ENCODE results near the gene PDK4.
"Not testable (repeated sequence)": the region's sequence is repeated elsewhere in the genome, so short reads cannot be mapped to it uniquely, and the experiment has no call there.

The PDK4 gene

GRCh38 chr7:95596198-95597063 is at the start of gene PDK4:
PDK4 (minus strand) TSS chr7:95596516; CDS start chr7:95596293, 223 bp downstream.
- peak; percentile 36 for DNase-seq

DNA sequence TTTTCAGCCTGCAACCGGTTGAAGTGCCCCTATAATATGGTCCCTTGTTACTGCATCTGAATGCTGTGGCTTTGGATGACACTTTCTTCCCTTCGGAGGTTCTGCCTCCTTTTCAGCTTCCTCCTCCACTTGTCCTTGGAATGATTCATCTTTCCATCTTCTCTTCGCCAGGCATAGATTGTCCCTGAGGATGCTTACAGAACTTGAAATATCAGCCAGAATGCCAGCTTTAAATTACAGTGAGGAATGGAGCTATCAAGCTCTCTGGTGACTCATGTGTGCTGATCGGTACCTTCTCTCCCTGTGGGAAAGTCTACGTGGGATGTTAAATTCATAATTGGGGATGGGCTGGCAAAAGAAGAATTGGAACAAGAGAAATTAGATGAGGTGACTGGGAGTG is 45.9 kb upstream of the PDK4 start:
- DNase-seq = no peak

- no peak for DNase-seq
These were observed 40.0 kb upstream of the PDK4 start for GRCh38 chr7:95636140-95636940.

GRCh38 chr7:95632609-95633008 is 36.3 kb upstream of the PDK4 start:
- no peak for DNase-seq

DNA sequence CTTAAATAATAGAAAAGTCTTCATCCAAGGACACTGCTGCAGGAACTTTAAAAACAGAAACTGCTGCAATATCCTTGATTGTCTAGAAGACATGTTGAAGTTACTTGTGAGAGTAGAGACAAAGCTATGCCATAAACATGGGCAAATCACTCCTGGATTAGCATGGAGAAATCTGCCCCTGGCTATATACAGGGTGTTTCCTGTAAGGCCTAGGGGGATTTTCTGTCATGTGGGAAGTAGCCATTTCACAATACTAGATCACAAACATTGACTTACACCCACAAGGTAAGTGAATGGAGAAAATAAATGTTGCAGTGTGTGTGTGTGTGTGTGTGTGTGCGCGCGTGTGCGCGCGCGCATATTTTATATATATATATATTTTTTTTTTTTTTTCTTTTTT is 35.2 kb upstream of the PDK4 start:
- no peak for DNase-seq

- no peak for DNase-seq
These were observed 34.6 kb upstream of the PDK4 start for GRCh38 chr7:95630702-95631458.

DNA sequence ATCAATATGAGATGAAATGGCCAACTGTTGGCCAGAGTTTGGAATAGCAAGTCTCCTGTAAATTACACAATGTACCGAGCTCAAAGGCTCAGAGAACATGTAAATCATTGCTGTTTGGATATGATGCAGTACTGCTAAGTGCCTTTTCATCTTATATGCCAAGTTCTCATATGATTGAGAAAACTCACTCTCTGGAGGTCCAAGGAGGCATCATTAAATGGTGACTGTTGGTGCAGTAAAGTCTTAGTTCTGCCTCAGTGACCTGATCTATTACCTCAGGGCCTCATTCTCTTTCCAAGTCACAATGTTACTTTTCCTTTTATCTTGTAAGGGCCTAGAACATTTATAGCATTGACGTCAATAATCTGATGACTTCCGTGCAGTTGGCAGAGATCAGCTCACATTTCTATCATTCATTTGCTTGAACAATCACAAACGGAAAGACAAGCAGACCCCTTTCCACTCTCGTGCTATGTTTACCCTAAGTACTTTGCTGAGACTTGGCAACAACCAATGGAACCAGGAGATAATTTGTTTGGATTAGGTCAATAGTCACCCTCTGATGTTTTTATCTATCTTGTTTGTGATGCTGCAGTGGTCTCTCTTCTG is 32.6 kb upstream of the PDK4 start:
- DNase-seq = peak; percentile 45

DNA sequence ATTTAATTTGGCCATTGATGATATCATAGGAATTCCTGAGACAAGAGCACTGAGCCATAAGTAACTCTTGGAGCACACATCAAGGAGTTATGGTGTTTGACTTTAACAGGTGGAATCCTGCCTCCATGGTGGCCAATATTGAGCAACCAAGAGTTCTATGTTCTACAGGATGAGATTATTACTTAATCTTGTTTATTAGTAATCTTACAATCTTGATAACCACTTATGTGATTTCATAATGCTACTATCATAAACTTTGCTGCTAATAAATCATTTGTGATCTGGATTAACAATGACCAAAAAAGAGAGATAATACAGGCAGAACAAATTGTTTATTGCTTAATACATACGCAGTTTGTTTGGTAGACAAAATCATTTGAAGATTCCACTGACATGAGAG is 27.5 kb upstream of the PDK4 start:
- no peak for DNase-seq

GRCh38 chr7:95622859-95623258 is 26.5 kb upstream of the PDK4 start:
- no peak for DNase-seq

GRCh38 chr7:95622001-95622549 is 25.8 kb upstream of the PDK4 start:
- no peak for DNase-seq

GRCh38 chr7:95621404-95621803 is 25.1 kb upstream of the PDK4 start:
- DNase-seq = no peak

- DNase-seq = no peak
These were observed 24.3 kb upstream of the PDK4 start for GRCh38 chr7:95620631-95621030.

DNA sequence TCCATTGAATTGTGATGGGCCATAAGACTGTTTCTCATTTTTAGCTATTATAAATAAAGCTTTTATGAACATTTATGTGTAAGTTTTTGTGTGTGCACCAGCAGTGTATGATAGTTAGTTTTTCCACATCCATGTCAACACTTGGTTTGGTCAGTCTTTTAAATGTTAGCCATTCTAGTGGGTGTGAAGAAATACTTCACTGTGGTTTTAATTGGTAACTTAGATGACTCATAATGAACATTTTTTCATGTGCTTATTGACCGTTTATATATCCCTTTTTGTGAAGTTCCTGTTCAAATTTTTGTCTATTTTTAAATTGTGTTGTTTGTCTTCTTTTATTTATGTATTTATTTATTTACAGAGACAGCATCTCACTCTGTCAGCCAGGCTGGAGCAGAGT is 23.6 kb upstream of the PDK4 start:
- no peak for DNase-seq

- no peak for DNase-seq
These were observed 23.2 kb upstream of the PDK4 start for GRCh38 chr7:95619517-95619916.

DNA sequence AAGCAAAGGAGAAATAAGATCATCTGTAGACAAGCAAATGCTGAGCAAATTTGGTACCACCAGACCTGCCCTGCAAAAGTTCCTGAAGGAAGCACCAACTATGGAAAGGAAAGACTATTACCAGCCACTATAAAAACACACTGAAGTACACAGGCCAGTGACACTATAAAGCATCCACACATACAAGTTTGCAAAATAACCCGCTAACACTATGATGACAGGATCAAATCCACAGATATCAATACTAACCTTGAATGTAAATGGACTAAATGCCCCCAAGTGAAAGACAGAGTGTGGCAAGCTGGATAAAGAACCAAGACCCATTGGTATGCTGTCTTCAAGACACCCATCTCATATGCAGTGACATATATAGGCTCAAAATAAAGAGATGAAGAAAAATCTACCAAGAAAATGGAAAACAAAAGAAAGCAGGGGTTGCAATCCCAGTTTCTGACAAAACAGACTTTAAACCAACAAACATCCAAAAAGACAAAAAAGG is 18.2 kb upstream of the PDK4 start:
- no peak for DNase-seq

- DNase-seq = no peak
These were observed 14.9 kb upstream of the PDK4 start for GRCh38 chr7:95611224-95611623.

GRCh38 chr7:95609277-95609971 is 13.1 kb upstream of the PDK4 start:
- DNase-seq = peak; percentile 57

GRCh38 chr7:95608359-95609173 is 12.2 kb upstream of the PDK4 start:
- peak; percentile 13 for DNase-seq

- no peak for DNase-seq
These were observed 11.2 kb upstream of the PDK4 start for GRCh38 chr7:95607561-95607960.

DNA sequence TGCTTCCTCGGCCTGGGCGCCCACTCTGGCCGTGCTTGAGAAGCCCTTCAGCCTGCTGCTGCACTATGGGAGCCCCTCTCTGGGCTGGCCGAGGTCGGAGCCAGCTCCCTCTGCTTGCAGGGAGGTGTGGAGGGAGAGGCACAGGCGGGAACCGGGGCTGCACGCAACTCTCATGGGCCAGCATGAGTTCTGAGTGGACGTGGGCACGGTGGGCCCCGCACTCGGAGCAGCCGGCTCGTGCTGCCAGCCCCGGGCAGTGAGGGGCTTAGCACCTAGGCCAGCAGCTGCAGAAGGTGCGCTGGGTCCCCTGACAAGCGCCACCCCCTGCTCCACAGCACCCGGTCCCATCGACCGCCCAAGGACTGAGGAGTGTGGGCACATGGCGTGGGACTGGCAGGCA is 9.0 kb upstream of the PDK4 start:
- DNase-seq = no peak

- not testable (repeated sequence) for DNase-seq
These were observed 8.5 kb upstream of the PDK4 start for GRCh38 chr7:95604811-95605210.

Measured in NCI-H774 (cell line).